ENCODE data around the gene UBE2F.

Gene UBE2F

DNA sequence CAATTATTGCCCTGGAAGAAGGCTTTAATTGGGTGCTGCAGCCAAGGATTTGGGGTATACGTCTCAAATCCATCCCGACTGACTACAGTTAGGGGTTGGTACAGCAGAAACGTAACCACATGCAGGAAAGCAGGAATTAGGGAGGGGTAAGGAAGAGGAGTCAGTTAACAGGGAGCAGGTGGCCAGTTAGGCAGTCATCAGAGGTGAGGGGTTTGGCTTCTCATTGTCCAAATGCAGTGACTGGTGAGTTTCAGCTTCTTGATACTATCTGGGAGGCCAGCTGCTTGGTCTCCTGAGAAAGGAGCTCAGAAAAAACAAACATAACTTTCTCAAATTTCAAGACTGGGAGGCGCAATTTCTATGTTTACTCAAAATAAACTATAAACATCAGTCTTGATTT is 38.8 kb upstream of the UBE2F start:
- Histone ChIP-seq H3K27ac (ENCODE audit: low read depth in 2 of 2, low read length in 2 of 2) (no peak overlapping the region), H3K27me3 (ENCODE audit: control insufficient read depth in 2 of 2, insufficient read depth in 2 of 2, low read length in 2 of 2) (no peaks in the 10 kb centered on the region), H3K36me3 (ENCODE audit: control insufficient read depth in 2 of 2, insufficient read depth in 2 of 2, low read length in 2 of 2) (no peaks in the 10 kb centered on the region), H3K9me3 (ENCODE audit: control insufficient read depth in 2 of 2, low read length in 2 of 2) (no peaks in the 10 kb centered on the region), H3K4me3 (ENCODE audit: low read length in 2 of 2) (no peak overlapping the region), H3K4me1 (ENCODE audit: control insufficient read depth in 2 of 2, insufficient read depth in 2 of 2, low read length in 2 of 2) (peaks cover 3 to 4% of the 10 kb centered on the region in 2 donors), H3K9ac (ENCODE audit: low read depth in 1 of 2, low read length in 2 of 2) (no peak overlapping the region)

DNA sequence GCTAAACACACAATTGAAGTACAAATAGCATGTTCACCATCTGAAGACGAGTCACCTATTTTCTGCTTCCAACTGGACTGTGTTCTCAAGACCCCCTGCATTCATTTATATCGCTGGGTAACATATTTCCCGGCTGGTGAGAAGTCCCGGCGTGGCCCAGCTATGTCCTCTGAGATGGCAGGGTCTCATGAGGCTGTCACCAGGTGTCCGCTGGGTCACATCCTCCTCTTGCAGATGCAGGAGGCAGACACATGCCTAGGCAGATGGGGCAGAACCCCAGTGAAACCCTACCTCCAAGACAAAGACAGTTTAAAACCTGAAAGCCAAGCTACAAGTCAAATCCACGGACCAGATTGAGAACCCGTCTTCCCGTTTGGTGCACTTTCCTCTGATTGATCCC is 36.8 kb upstream of the UBE2F start:
- peaks cover 0 to 3% of the 10 kb centered on the region in 2 donors for H3K4me1 ChIP-seq (ENCODE audit: control insufficient read depth in 2 of 2, insufficient read depth in 2 of 2, low read length in 2 of 2)
- no peak overlapping the region for H3K27ac ChIP-seq (ENCODE audit: low read depth in 2 of 2, low read length in 2 of 2)
- H3K27me3 ChIP-seq (ENCODE audit: control insufficient read depth in 2 of 2, insufficient read depth in 2 of 2, low read length in 2 of 2): no peaks in the 10 kb centered on the region
- no peak overlapping the region for H3K4me3 ChIP-seq (ENCODE audit: low read length in 2 of 2)
- H3K9me3 ChIP-seq (ENCODE audit: control insufficient read depth in 2 of 2, low read length in 2 of 2): no peaks in the 10 kb centered on the region
- no peaks in the 10 kb centered on the region for H3K36me3 ChIP-seq (ENCODE audit: control insufficient read depth in 2 of 2, insufficient read depth in 2 of 2, low read length in 2 of 2)
- no peak overlapping the region for H3K9ac ChIP-seq (ENCODE audit: low read depth in 1 of 2, low read length in 2 of 2)

DNA sequence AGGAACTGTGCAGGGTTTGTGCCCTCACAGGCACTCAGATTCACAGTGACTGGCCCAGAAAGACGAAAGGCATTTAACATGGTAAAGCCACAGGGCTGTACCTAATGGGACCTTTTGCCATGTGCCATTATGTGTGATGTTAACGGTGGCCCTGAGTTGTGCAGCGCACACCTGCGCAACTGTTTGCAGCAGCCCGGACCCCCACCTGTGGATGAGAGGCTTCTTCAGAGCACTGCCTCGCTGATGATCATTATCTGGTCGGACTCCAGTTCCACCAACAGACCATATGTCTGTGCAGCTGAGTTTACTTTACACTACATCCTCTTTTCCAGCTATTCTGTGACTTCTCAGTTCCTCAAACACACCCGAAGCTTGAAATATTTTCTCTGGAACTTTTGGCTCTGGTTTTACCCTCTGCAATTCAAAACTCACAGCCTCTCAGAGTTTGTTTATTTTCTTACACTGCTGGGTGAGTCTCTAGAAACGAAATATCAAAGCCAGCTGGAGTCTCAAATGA is 35.6 kb upstream of the UBE2F start:
- H3K27ac ChIP-seq (ENCODE audit: low read depth in 2 of 2, low read length in 2 of 2): no peak overlapping the region

GRCh38 chr2:237932731-237933131 is 34.1 kb upstream of the UBE2F start:
- Histone ChIP-seq H3K4me3 (ENCODE audit: low read length in 2 of 2) (no peak overlapping the region), H3K9ac (ENCODE audit: low read depth in 1 of 2, low read length in 2 of 2) (no peak overlapping the region), H3K27me3 (ENCODE audit: control insufficient read depth in 2 of 2, insufficient read depth in 2 of 2, low read length in 2 of 2) (no peaks in the 10 kb centered on the region), H3K27ac (ENCODE audit: low read depth in 2 of 2, low read length in 2 of 2) (no peak overlapping the region), H3K36me3 (ENCODE audit: control insufficient read depth in 2 of 2, insufficient read depth in 2 of 2, low read length in 2 of 2) (no peaks in the 10 kb centered on the region), H3K4me1 (ENCODE audit: control insufficient read depth in 2 of 2, insufficient read depth in 2 of 2, low read length in 2 of 2) (peaks cover 0 to 3% of the 10 kb centered on the region in 2 donors), H3K9me3 (ENCODE audit: control insufficient read depth in 2 of 2, low read length in 2 of 2) (no peaks in the 10 kb centered on the region)

More for the DNA sequence above, 35.6 kb upstream of the UBE2F start:
- Histone ChIP-seq H3K4me3 (ENCODE audit: low read length in 2 of 2) (no peak overlapping the region), H3K9ac (ENCODE audit: low read depth in 1 of 2, low read length in 2 of 2) (no peak overlapping the region), H3K36me3 (ENCODE audit: control insufficient read depth in 2 of 2, insufficient read depth in 2 of 2, low read length in 2 of 2) (no peaks in the 10 kb centered on the region), H3K27me3 (ENCODE audit: control insufficient read depth in 2 of 2, insufficient read depth in 2 of 2, low read length in 2 of 2) (no peaks in the 10 kb centered on the region), H3K4me1 (ENCODE audit: control insufficient read depth in 2 of 2, insufficient read depth in 2 of 2, low read length in 2 of 2) (peaks cover 0 to 3% of the 10 kb centered on the region in 2 donors), H3K9me3 (ENCODE audit: control insufficient read depth in 2 of 2, low read length in 2 of 2) (no peaks in the 10 kb centered on the region)

- no peaks in the 10 kb centered on the region for H3K27me3 ChIP-seq (ENCODE audit: control insufficient read depth in 2 of 2, insufficient read depth in 2 of 2, low read length in 2 of 2)
- H3K9me3 ChIP-seq (ENCODE audit: control insufficient read depth in 2 of 2, low read length in 2 of 2): no peaks in the 10 kb centered on the region
- H3K27ac ChIP-seq (ENCODE audit: low read depth in 2 of 2, low read length in 2 of 2): no peak overlapping the region
- no peak overlapping the region for H3K9ac ChIP-seq (ENCODE audit: low read depth in 1 of 2, low read length in 2 of 2)
- no peaks in the 10 kb centered on the region for H3K36me3 ChIP-seq (ENCODE audit: control insufficient read depth in 2 of 2, insufficient read depth in 2 of 2, low read length in 2 of 2)
- peaks cover 0 to 3% of the 10 kb centered on the region in 2 donors for H3K4me1 ChIP-seq (ENCODE audit: control insufficient read depth in 2 of 2, insufficient read depth in 2 of 2, low read length in 2 of 2)
- H3K4me3 ChIP-seq (ENCODE audit: low read length in 2 of 2): no peak overlapping the region
Observed at GRCh38 chr2:237934186-237934585, 32.6 kb upstream of the UBE2F start.

DNA sequence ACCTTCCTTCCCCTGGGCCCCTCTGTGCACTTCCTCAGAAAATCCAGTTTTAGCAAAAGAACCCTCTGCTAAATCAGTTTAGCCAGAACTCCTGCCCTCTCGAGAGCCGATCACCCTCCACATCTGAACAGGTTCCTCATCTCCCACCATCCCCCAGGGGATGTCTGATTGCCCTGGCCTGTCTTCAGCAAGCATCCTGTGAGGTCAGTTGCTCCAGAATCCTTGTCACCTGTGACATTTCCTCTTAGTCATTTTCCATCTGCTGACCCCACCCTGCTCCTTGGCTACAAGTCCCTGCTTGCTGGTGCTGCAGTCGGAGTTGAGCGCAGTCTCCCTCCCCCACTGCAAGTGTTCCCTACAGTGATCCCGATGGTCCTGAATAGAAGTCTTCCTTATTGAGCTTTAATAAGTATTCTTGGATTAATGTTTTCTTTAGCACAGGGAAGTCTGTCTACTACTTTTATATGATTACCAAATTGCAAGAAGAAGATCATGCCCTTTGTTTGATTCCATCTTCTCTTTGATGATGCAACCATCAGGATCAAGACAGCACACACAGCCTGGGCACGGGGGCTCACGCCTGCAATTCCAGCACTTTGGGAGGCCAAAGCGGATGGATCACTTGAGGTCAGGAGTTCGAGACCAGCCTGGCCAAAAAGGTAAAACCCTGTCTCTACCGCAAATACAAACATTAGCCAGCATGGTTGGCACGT is 30.9 kb upstream of the UBE2F start:
- H3K4me1 ChIP-seq (ENCODE audit: control insufficient read depth in 2 of 2, insufficient read depth in 2 of 2, low read length in 2 of 2): peaks cover 0 to under 1% of the 10 kb centered on the region in 2 donors
- H3K4me3 ChIP-seq (ENCODE audit: low read length in 2 of 2): no peak overlapping the region
- H3K27ac ChIP-seq (ENCODE audit: low read depth in 2 of 2, low read length in 2 of 2): no peak overlapping the region
- H3K9me3 ChIP-seq (ENCODE audit: control insufficient read depth in 2 of 2, low read length in 2 of 2): no peaks in the 10 kb centered on the region
- no peaks in the 10 kb centered on the region for H3K36me3 ChIP-seq (ENCODE audit: control insufficient read depth in 2 of 2, insufficient read depth in 2 of 2, low read length in 2 of 2)
- H3K9ac ChIP-seq (ENCODE audit: low read depth in 1 of 2, low read length in 2 of 2): no peak overlapping the region
- no peaks in the 10 kb centered on the region for H3K27me3 ChIP-seq (ENCODE audit: control insufficient read depth in 2 of 2, insufficient read depth in 2 of 2, low read length in 2 of 2)

DNA sequence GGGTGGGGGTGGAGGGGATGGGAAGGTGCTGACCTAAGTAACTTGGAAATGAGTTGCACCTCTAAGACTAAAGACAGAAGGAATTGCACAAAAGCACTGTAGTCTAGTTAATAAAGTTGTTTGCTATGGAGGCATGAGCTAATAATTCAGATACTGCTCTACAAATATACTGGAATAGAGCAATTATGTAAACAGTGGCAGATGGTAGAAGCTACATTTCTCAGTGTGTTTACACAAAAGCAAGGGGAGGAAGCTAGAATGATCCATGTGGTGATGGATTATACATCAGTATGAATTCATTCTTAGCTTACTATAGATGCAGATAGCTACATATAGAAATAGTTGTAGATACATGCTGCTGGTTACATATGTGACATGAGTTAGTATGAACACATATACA is 27.6 kb upstream of the UBE2F start:
- H3K27ac ChIP-seq (ENCODE audit: low read depth in 2 of 2, low read length in 2 of 2): no peak overlapping the region
- H3K36me3 ChIP-seq (ENCODE audit: control insufficient read depth in 2 of 2, insufficient read depth in 2 of 2, low read length in 2 of 2): no peaks in the 10 kb centered on the region
- no peaks in the 10 kb centered on the region for H3K27me3 ChIP-seq (ENCODE audit: control insufficient read depth in 2 of 2, insufficient read depth in 2 of 2, low read length in 2 of 2)
- no peaks in the 10 kb centered on the region for H3K4me1 ChIP-seq (ENCODE audit: control insufficient read depth in 2 of 2, insufficient read depth in 2 of 2, low read length in 2 of 2)
- H3K9ac ChIP-seq (ENCODE audit: low read depth in 1 of 2, low read length in 2 of 2): no peak overlapping the region
- no peak overlapping the region for H3K4me3 ChIP-seq (ENCODE audit: low read length in 2 of 2)
- H3K9me3 ChIP-seq (ENCODE audit: control insufficient read depth in 2 of 2, low read length in 2 of 2): peaks cover 0 to 2% of the 10 kb centered on the region in 2 donors

DNA sequence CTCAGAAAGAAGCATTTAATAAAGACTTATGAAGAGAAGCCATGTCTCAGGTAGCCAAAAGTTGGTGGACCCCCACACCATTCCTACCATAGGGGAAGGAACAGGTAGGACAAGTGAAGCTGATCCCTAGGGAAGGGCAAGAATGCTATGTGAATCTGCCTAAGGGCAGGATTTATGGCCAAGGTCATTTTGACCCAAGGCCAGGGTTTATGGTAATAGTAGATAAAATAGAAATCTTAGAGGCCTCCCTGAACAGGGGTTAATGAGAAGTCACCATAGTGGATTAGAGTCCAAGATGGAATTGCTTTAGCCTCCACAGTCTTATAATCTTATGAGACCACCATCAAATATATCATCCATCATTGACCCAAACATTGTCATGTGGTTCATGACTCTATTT is 26.0 kb upstream of the UBE2F start:
- Histone ChIP-seq H3K27me3 (ENCODE audit: control insufficient read depth in 2 of 2, insufficient read depth in 2 of 2, low read length in 2 of 2) (no peaks in the 10 kb centered on the region), H3K4me1 (ENCODE audit: control insufficient read depth in 2 of 2, insufficient read depth in 2 of 2, low read length in 2 of 2) (no peaks in the 10 kb centered on the region), H3K9me3 (ENCODE audit: control insufficient read depth in 2 of 2, low read length in 2 of 2) (peaks cover 0 to 4% of the 10 kb centered on the region in 2 donors), H3K9ac (ENCODE audit: low read depth in 1 of 2, low read length in 2 of 2) (no peak overlapping the region), H3K27ac (ENCODE audit: low read depth in 2 of 2, low read length in 2 of 2) (no peak overlapping the region), H3K4me3 (ENCODE audit: low read length in 2 of 2) (no peak overlapping the region), H3K36me3 (ENCODE audit: control insufficient read depth in 2 of 2, insufficient read depth in 2 of 2, low read length in 2 of 2) (no peaks in the 10 kb centered on the region)

DNA sequence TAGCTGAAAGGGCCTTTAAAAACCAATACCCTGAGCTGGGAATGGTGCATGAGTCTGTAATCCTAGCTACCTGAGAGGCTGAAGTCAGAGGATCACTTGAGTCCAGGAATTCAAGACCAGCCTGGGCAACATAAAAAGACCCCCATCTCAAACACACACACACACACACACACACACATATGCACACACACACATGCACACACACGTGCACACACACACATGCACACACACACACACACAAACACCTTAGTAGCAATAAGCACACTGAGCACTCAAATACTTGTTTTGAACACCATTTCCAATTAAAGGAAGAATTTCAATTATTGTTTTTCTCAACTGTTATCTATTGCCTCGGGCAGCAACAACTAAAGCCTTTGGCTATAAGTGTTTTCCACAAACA is 25.6 kb upstream of the UBE2F start:
- Histone ChIP-seq H3K4me1 (ENCODE audit: control insufficient read depth in 2 of 2, insufficient read depth in 2 of 2, low read length in 2 of 2) (no peaks in the 10 kb centered on the region), H3K36me3 (ENCODE audit: control insufficient read depth in 2 of 2, insufficient read depth in 2 of 2, low read length in 2 of 2) (no peaks in the 10 kb centered on the region), H3K27me3 (ENCODE audit: control insufficient read depth in 2 of 2, insufficient read depth in 2 of 2, low read length in 2 of 2) (no peaks in the 10 kb centered on the region), H3K4me3 (ENCODE audit: low read length in 2 of 2) (no peak overlapping the region), H3K9me3 (ENCODE audit: control insufficient read depth in 2 of 2, low read length in 2 of 2) (peaks cover 0 to 4% of the 10 kb centered on the region in 2 donors), H3K9ac (ENCODE audit: low read depth in 1 of 2, low read length in 2 of 2) (no peak overlapping the region), H3K27ac (ENCODE audit: low read depth in 2 of 2, low read length in 2 of 2) (no peak overlapping the region)

GRCh38 chr2:237942513-237942899 is 24.3 kb upstream of the UBE2F start:
- H3K36me3 ChIP-seq (ENCODE audit: control insufficient read depth in 2 of 2, insufficient read depth in 2 of 2, low read length in 2 of 2): no peaks in the 10 kb centered on the region
- H3K4me3 ChIP-seq (ENCODE audit: low read length in 2 of 2): no peak overlapping the region
- no peak overlapping the region for H3K9ac ChIP-seq (ENCODE audit: low read depth in 1 of 2, low read length in 2 of 2)
- no peaks in the 10 kb centered on the region for H3K4me1 ChIP-seq (ENCODE audit: control insufficient read depth in 2 of 2, insufficient read depth in 2 of 2, low read length in 2 of 2)
- peaks cover 0 to 4% of the 10 kb centered on the region in 2 donors for H3K9me3 ChIP-seq (ENCODE audit: control insufficient read depth in 2 of 2, low read length in 2 of 2)
- no peaks in the 10 kb centered on the region for H3K27me3 ChIP-seq (ENCODE audit: control insufficient read depth in 2 of 2, insufficient read depth in 2 of 2, low read length in 2 of 2)
- no peak overlapping the region for H3K27ac ChIP-seq (ENCODE audit: low read depth in 2 of 2, low read length in 2 of 2)
